K562 (cell line): Measurements from ENCODE around the gene NPR1. TPM values are rescaled to one million over a fixed set of nuclear protein-coding genes. Genes with fewer than 3 reads are reported as not detected.
A peak's percentile ranks its signal among the peaks of the same experiment; 100 is the strongest.

Experiments used
- ATAC-seq: fragments of 200-7000 bp; cut with Tn5 transposase; 3 replicates; pipeline ENCODE4 v1.9.1; 2020; ENCODE audit warnings: moderate library complexity
- BruUV-seq: library from RNA; stranded (reverse); fragments of 400-500 nt; replicated peaks from 2 replicates; lab custom pipeline; 2021; lab: Mats Ljungman, UMichigan
- CTCF ChIA-PET: fragments of 300-600 bp; formaldehyde crosslinking; extraction: SDS; loops from one replicate; lab custom pipeline; 2021; ENCODE audit warnings: low intra/inter-chr PET ratio; lab: Yijun Ruan, JAX
- POLR2A ChIA-PET: fragments of 300-600, 350-650 bp; sonication (Branson Sonifier 250); formaldehyde crosslinking; extraction: SDS; loops from one replicate; lab custom pipeline; 2021; ENCODE audit warnings: antibody characterized with exemption, inconsistent platforms; lab: Yijun Ruan, JAX
- DNase-seq, 4 experiments: peaks; one replicate each; pipeline versions ENCODE4 v3.0.0 to v3.0.0-alpha.2; 2011 to 2018; ENCODE audit warnings: low spot score in 3 of 4, mixed read lengths in 3 of 4; ENCODE audit errors: extremely low read depth in 1 of 4
- FAIRE-seq: peaks from 2 replicates; lab custom pipeline; 2011; peaks lifted over from hg19 to GRCh38; lab: Jason Lieb, UNC
- H2AFZ ChIP-seq: 2 replicates; pipeline ENCODE4 v1.6.0; 2011; ENCODE audit warnings: low read depth, low read length, control low read depth, inconsistent platforms
- H3K27ac ChIP-seq: fragments of 200-600 bp; 3 replicates; pipeline ENCODE4 v1.8.0; 2011; ENCODE audit warnings: low read depth, mild to moderate bottlenecking, control low read depth, inconsistent platforms, low read length, moderate library complexity, mixed read lengths; ENCODE audit errors: extremely low read depth
- H3K27me3 ChIP-seq, 2 experiments: fragments of 300-600 bp in 1 of 2; 2 replicates in 1 of 2; 3 replicates in 1 of 2; pipeline versions ENCODE4 v1.6.0 to v1.8.0; 2011; ENCODE audit warnings: inconsistent platforms in 2 of 2, low read length in 2 of 2, mild to moderate bottlenecking in 1 of 2, mixed read lengths in 1 of 2, moderate library complexity in 1 of 2; ENCODE audit not compliant: control insufficient read depth in 2 of 2, insufficient read depth in 2 of 2
- H3K36me3 ChIP-seq: fragments of 300-600 bp; 3 replicates; pipeline ENCODE4 v1.8.0; 2011; ENCODE audit warnings: mild to moderate bottlenecking, low read length, inconsistent platforms; ENCODE audit not compliant: control insufficient read depth, insufficient read depth
- H3K4me1 ChIP-seq, 2 experiments: fragments of 200-600 bp in 1 of 2; replicated peaks in 1 of 2; 2 replicates in 1 of 2; 3 replicates in 1 of 2; pipeline versions ENCODE4 v1.5.1 to v1.8.0; 2011; ENCODE audit warnings: inconsistent platforms in 2 of 2, low read length in 2 of 2, mild to moderate bottlenecking in 1 of 2, mixed read lengths in 1 of 2, moderate library complexity in 1 of 2; ENCODE audit not compliant: control insufficient read depth in 2 of 2, insufficient read depth in 2 of 2
- H3K4me2 ChIP-seq: 2 replicates; pipeline ENCODE4 v1.6.1; 2011; ENCODE audit warnings: low read length, control low read depth, inconsistent platforms, mixed read lengths; ENCODE audit not compliant: insufficient read depth
- H3K4me3 ChIP-seq: fragments of 200-600 bp; sonication (generic), shearing (Covaris generic); 2 replicates; pipeline ENCODE4 v1.5.1; 2016; ENCODE audit warnings: control low read depth, inconsistent platforms
- H3K79me2 ChIP-seq: fragments of 200-600 bp; 3 replicates; pipeline ENCODE4 v1.8.0; 2011; ENCODE audit warnings: low read length, inconsistent platforms; ENCODE audit not compliant: control insufficient read depth, insufficient read depth
- H3K9ac ChIP-seq, 2 experiments: 2 replicates each; pipeline versions ENCODE4 v1.6.0 to v1.6.1; 2011; ENCODE audit warnings: low read depth in 2 of 2, low read length in 2 of 2, control low read depth in 1 of 2, inconsistent platforms in 1 of 2, mild to moderate bottlenecking in 1 of 2, mixed read lengths in 1 of 2; ENCODE audit not compliant: insufficient read depth in 1 of 2
- H3K9me1 ChIP-seq: one replicate; pipeline ENCODE4 v1.6.0; 2011; ENCODE audit warnings: inconsistent platforms, mild to moderate bottlenecking, low read length, moderate library complexity; ENCODE audit not compliant: control insufficient read depth, insufficient read depth
- H3K9me3 ChIP-seq: replicated peaks from 2 replicates; pipeline ENCODE4 v1.5.1; 2011; ENCODE audit warnings: low read depth, low read length, inconsistent platforms; ENCODE audit not compliant: control insufficient read depth, insufficient read depth
- H4K20me1 ChIP-seq: replicated peaks from 2 replicates; pipeline ENCODE4 v1.6.1; 2011; ENCODE audit warnings: low read length, inconsistent platforms, mixed read lengths; ENCODE audit not compliant: control insufficient read depth, insufficient read depth
- BCOR ChIP-seq: fragments of 450-650 bp; IDR thresholded peaks from 2 replicates; pipeline ENCODE4 v1.6.1; 2016
- CBX8 ChIP-seq: fragments of 200-600 bp; sonication (generic); IDR thresholded peaks from 2 replicates; pipeline ENCODE4 v1.6.1; 2012; ENCODE audit warnings: borderline replicate concordance, mixed run types, low read depth, mild to moderate bottlenecking, moderate library complexity, mixed read lengths, low read length, control low read depth, inconsistent platforms; ENCODE audit not compliant: poor library complexity, severe bottlenecking; ENCODE audit errors: extremely low read depth
- ETV5 ChIP-seq: sonication (generic); formaldehyde crosslinking; IDR thresholded peaks from 2 replicates; pipeline ENCODE4 v1.4.0; 2020; ENCODE audit warnings: low read depth, mild to moderate bottlenecking, missing genetic modification reagents
- HCFC1 ChIP-seq: IDR thresholded peaks from 2 replicates; pipeline ENCODE4 v1.6.1; 2012; ENCODE audit warnings: low read depth, low read length, improper control_type of control experiment
- LEF1 ChIP-seq: fragments of 450-650 bp; IDR thresholded peaks from 2 replicates; pipeline ENCODE4 v1.6.1; 2016; ENCODE audit warnings: mild to moderate bottlenecking
- NR2F6 ChIP-seq: fragments of 450-650 bp; formaldehyde crosslinking; IDR thresholded peaks from 2 replicates; pipeline ENCODE4 v1.4.0; 2020; ENCODE audit warnings: mild to moderate bottlenecking
- SAP30 ChIP-seq: fragments of 200-600 bp; sonication (generic); IDR thresholded peaks from 2 replicates; pipeline ENCODE4 v1.6.1; 2012; ENCODE audit warnings: borderline replicate concordance, low read depth, mild to moderate bottlenecking, moderate library complexity, low read length, control low read depth, inconsistent platforms; ENCODE audit not compliant: insufficient read depth, poor library complexity, severe bottlenecking
- SIRT6 ChIP-seq: IDR thresholded peaks from one replicate; pipeline ENCODE4 v1.6.1; 2012; ENCODE audit warnings: low read depth, mild to moderate bottlenecking, control low read depth, inconsistent platforms, low read length, moderate library complexity
- SPI1 ChIP-seq: IDR thresholded peaks from 2 replicates; pipeline ENCODE4 v1.6.1; 2011; ENCODE audit warnings: low read depth, low read length, control low read depth, borderline replicate concordance
- YBX1 ChIP-seq: fragments of 450-650 bp; IDR thresholded peaks from 2 replicates; pipeline ENCODE4 v1.7.1; 2016; ENCODE audit warnings: mild to moderate bottlenecking
- ZNF12 ChIP-seq: sonication (generic); formaldehyde crosslinking; IDR thresholded peaks from 2 replicates; pipeline ENCODE4 v1.4.0; 2020; ENCODE audit warnings: mild to moderate bottlenecking, missing genetic modification reagents
- ZNF121 ChIP-seq: sonication (generic); formaldehyde crosslinking; conservative IDR thresholded peaks from 2 replicates; pipeline ENCODE4 v1.8.0; 2022; ENCODE audit warnings: missing genetic modification reagents
- ZNF143 ChIP-seq: sonication (generic); formaldehyde crosslinking; IDR thresholded peaks from 2 replicates; pipeline ENCODE4 v1.9.0; 2022; ENCODE audit warnings: mild to moderate bottlenecking, missing genetic modification reagents
- ZNF354B ChIP-seq: fragments of 250-450 bp; sonication (Bioruptor Pico); IDR thresholded peaks from 2 replicates; pipeline ENCODE4 v1.4.0; 2020
- WGBS: fragments of 100-300 bp; shearing (Covaris generic); methylation state at CpG from one replicate; pipeline ENCODE4 v1.1.6; 2016; ENCODE audit warnings: low coverage, mixed read lengths; ENCODE audit not compliant: insufficient coverage; ENCODE audit errors: missing lambda C conversion rate; 5-methylcytosine and 5-hydroxymethylcytosine counted together
- in situ Hi-C: fragments of 300-500 bp; cut with MboI; formaldehyde crosslinking; loops from 4 replicates; pipeline ENCODE4 v1.15.0; 2018; ENCODE audit warnings: inconsistent platforms, mixed read lengths
- intact Hi-C: fragments of 100-400 bp; cut with micrococcal nuclease; formaldehyde crosslinking; loops from 2 replicates; pipeline ENCODE4 v1.14.2; 2022
- polyA plus RNA-seq, 8 experiments: library from polyadenylated mRNA; depleted of rRNA in 4 of 8; stranded (reverse) in 5 of 8; unstranded in 3 of 8; fragments of >200 nt; fragmentation: Nextera tagmentation in 2 of 8; fragmentation: Illumina TruSeq in 1 of 8; extraction: Ambion mirVana in 2 of 8; extraction: Trizol in 1 of 8; gene quantifications; 2 replicates each; pipeline versions ENCODE4 v1.2.1 to v1.2.3, GENCODE V29; 2011 to 2014; ENCODE audit warnings: inconsistent platforms in 1 of 8, missing spikeins in 1 of 8
- total RNA-seq, 7 experiments: library from RNA; depleted of rRNA in 6 of 7; stranded (reverse); fragments of >200 nt in 6 of 7; fragmentation: Illumina TruSeq in 2 of 7; extraction: Trizol in 2 of 7; gene quantifications; 2 replicates each; pipeline versions ENCODE4 v1.2.1 to v1.2.3, GENCODE V29; 2011 to 2021; ENCODE audit warnings: low replicate concordance in 1 of 7
- TF ChIP-seq, protein P1 (sequence below): fragments of 450-650 bp; conservative IDR thresholded peaks from 2 replicates; pipeline ENCODE4 v1.6.1; 2016; ENCODE audit warnings: missing genetic modification characterization, low read depth, mild to moderate bottlenecking, control low read depth, missing compliant biosample characterization
- TF ChIP-seq, protein P2 (sequence below): sonication (generic); formaldehyde crosslinking; IDR thresholded peaks from 2 replicates; pipeline ENCODE4 v1.8.1; 2023; ENCODE audit warnings: mild to moderate bottlenecking, missing genetic modification reagents
- TF ChIP-seq, protein P3 (sequence below), 2 experiments: fragments of 450-650 bp; IDR thresholded peaks; 2 replicates each; pipeline ENCODE4 v1.6.1; 2016

The NPR1 gene
- total and polyA plus RNA-seq, 9 of the 15 experiments (the other 6 are each of a cell fraction or from before 2014, with no cell fraction given): 0.05 to 0.16 (median 0.06) TPM; not detected in 6

DNA sequence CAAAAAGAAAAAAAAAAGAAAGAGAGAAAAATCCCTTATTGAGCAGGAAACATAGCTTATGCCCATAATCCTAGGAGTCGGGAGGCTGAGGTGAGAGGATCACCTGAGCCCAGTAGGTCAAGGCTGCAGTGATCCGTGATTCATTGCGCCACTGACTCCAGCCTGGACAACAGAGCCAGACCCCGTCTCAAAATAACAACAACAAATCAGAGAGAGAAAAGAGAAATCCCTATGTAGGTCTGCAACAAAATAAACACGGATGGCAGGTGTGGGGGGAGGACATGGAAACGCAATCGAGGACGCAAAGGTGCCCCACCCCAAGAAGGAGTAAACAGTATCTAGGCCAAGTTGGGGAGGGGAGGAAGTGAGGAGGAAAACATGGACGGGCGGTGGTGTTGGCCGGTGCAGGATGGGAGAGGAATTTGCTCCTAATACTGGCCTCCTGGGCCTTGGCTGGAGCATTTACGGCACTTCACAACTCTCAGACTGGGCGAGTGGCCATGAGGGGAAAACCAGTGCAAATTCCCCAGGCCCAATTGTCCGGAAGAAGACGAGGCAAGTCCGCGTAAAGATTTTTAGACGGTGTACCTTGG lies 45.2 kb upstream of the NPR1 start:
- CTCF ChIA-PET: interaction anchor here (0.7 kb wide), 1 partner anchor 123 kb away, joined by 4 read pairs; no protein-coding TSS in a partner anchor
- BruUV-seq: no TSS peak
- DNase-seq: peak; percentile 30 to 49 (median 42)
- Histone ChIP-seq H3K79me2 (peaks cover 44% of the 10 kb centered on the region), H3K4me3 (peak overlapping the region; percentile 89), H2AFZ (peak overlapping the region; percentile 81), H3K9ac (peak overlapping the region; percentile 100), H3K4me1 (peaks cover 24 to 28% of the 10 kb centered on the region in 2 experiments), H3K27ac (peak overlapping the region; percentile 98), H3K27me3 (no peaks in the 10 kb centered on the region), H4K20me1 (no peaks in the 10 kb centered on the region; the same call in 1 of the 2 replicates), H3K4me2 (peak overlapping the region; percentile 88), H3K9me1 (no peaks in the 10 kb centered on the region), H3K36me3 (peaks cover 27% of the 10 kb centered on the region), H3K9me3 (no peaks in the 10 kb centered on the region)
- no peak for FAIRE-seq
- peak; percentile 18 for ATAC-seq
- in situ Hi-C loops (no loop called here), intact Hi-C loops (loop anchor here (5.0 kb wide), 1 partner anchor 101 kb away; no protein-coding TSS in a partner anchor)
- POLR2A ChIA-PET: interaction anchor here (0.8 to 11.6 kb wide), 16 partner anchors 9 to 693 kb away, joined by 3 to 205 read pairs (median 4); partner anchors contain the start of gene SNAPIN
- 20% methylated on average over 18 of the region's 18 CpGs for WGBS
- peak; percentile 85 for TF ChIP-seq BCOR
- 0 out of 2 replicates have a peak, but pooled peaks have one; percentile 65 for TF ChIP-seq ZNF12 (CRISPR knock-in tag)
- no peak for TF ChIP-seq HCFC1
- no peak for TF ChIP-seq CBX8
- TF ChIP-seq ZNF143 (CRISPR knock-in tag): no peak
- TF ChIP-seq NR2F6 (CRISPR knock-in tag): no peak
- no peak for TF ChIP-seq LEF1
- TF ChIP-seq, protein P1, sequence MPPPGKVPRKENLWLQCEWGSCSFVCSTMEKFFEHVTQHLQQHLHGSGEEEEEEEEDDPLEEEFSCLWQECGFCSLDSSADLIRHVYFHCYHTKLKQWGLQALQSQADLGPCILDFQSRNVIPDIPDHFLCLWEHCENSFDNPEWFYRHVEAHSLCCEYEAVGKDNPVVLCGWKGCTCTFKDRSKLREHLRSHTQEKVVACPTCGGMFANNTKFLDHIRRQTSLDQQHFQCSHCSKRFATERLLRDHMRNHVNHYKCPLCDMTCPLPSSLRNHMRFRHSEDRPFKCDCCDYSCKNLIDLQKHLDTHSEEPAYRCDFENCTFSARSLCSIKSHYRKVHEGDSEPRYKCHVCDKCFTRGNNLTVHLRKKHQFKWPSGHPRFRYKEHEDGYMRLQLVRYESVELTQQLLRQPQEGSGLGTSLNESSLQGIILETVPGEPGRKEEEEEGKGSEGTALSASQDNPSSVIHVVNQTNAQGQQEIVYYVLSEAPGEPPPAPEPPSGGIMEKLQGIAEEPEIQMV (tag): no peak
- TF ChIP-seq, protein P2, sequence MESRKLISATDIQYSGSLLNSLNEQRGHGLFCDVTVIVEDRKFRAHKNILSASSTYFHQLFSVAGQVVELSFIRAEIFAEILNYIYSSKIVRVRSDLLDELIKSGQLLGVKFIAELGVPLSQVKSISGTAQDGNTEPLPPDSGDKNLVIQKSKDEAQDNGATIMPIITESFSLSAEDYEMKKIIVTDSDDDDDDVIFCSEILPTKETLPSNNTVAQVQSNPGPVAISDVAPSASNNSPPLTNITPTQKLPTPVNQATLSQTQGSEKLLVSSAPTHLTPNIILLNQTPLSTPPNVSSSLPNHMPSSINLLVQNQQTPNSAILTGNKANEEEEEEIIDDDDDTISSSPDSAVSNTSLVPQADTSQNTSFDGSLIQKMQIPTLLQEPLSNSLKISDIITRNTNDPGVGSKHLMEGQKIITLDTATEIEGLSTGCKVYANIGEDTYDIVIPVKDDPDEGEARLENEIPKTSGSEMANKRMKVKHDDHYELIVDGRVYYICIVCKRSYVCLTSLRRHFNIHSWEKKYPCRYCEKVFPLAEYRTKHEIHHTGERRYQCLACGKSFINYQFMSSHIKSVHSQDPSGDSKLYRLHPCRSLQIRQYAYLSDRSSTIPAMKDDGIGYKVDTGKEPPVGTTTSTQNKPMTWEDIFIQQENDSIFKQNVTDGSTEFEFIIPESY (CRISPR knock-in tag): peak; percentile 59; the same call in 1 of the 2 replicates
- TF ChIP-seq SIRT6: no peak
- TF ChIP-seq SAP30: peak; percentile 14
- TF ChIP-seq, protein P3, sequence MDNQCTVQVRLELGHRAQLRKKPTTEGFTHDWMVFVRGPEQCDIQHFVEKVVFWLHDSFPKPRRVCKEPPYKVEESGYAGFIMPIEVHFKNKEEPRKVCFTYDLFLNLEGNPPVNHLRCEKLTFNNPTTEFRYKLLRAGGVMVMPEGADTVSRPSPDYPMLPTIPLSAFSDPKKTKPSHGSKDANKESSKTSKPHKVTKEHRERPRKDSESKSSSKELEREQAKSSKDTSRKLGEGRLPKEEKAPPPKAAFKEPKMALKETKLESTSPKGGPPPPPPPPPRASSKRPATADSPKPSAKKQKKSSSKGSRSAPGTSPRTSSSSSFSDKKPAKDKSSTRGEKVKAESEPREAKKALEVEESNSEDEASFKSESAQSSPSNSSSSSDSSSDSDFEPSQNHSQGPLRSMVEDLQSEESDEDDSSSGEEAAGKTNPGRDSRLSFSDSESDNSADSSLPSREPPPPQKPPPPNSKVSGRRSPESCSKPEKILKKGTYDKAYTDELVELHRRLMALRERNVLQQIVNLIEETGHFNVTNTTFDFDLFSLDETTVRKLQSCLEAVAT (IDR thresholded peaks at IDR 0.05): 0 out of 4 replicates have a peak, but pooled peaks of 1 of the 2 experiments have one; percentile 20
- no peak for TF ChIP-seq ZNF354B (CRISPR knock-in tag)
- peak; percentile 98 for TF ChIP-seq ZNF121 (CRISPR knock-in tag)
- TF ChIP-seq YBX1: no peak
- TF ChIP-seq ETV5 (CRISPR knock-in tag): 0 out of 2 replicates have a peak, but pooled peaks have one; percentile 7
- peak; percentile 75; the same call in 1 of the 2 replicates for TF ChIP-seq SPI1
